Measurements from ENCODE around the gene FAM13A. TPM values are rescaled to one million over a fixed set of nuclear protein-coding genes. Genes with fewer than 3 reads are reported as not detected.

The FAM13A gene
- total and polyA plus RNA-seq, 2 of the 4 experiments (the other 2 are of a cell fraction): 13.1 to 22.0 TPM

GRCh38 chr4:88963817-88964216 lies 93.2 kb downstream of the FAM13A start:
- Histone ChIP-seq H3K4me1 (ENCODE audit: control insufficient read depth, insufficient read depth, low read length) (peaks cover 2% of the 10 kb centered on the region; the same call in 1 of the 2 replicates), H2BK15ac (ENCODE audit: low read depth, low read length) (no peak overlapping the region), H3K4me3 (ENCODE audit: insufficient read depth, low read depth, low read length) (no peak overlapping the region), H3K9me3 (ENCODE audit: control insufficient read depth, insufficient read depth, low read length) (no peaks in the 10 kb centered on the region), H4K5ac (ENCODE audit: low read depth, low read length) (no peak overlapping the region), H3K36me3 (ENCODE audit: control insufficient read depth, insufficient read depth, low read length) (no peaks in the 10 kb centered on the region), H3K18ac (ENCODE audit: low read depth, low read length) (peak overlapping the region; percentile 36; the same call in 1 of the 2 replicates), H2BK5ac (ENCODE audit: low read depth, low read length, poor library complexity, severe bottlenecking) (peak overlapping the region; percentile 89), H3K79me1 (ENCODE audit: low read depth in 1 of 2, low read length in 2 of 2) (no peaks in the 10 kb centered on the region), H2BK20ac (ENCODE audit: low read depth, low read length) (0 out of 2 replicates have a peak overlapping the region, but pooled peaks have one; percentile 21), H2AFZ (replicated peaks; ENCODE audit: low read length, poor library complexity) (no peak overlapping the region), H2BK120ac (ENCODE audit: low read depth, low read length) (no peak overlapping the region), H3K27ac (ENCODE audit: insufficient read depth, low read length) (no peak overlapping the region), H3K27me3 (ENCODE audit: control insufficient read depth, insufficient read depth, low read length) (no peaks in the 10 kb centered on the region), H3K14ac (replicated peaks; ENCODE audit: low read depth, low read length) (no peak overlapping the region), H3K23ac (ENCODE audit: low read depth, low read length) (no peak overlapping the region), H4K91ac (ENCODE audit: insufficient read depth, low read depth, low read length) (0 out of 2 replicates have a peak overlapping the region, but pooled peaks have one; percentile 10), H3K4ac (ENCODE audit: low read depth, low read length) (no peak overlapping the region), H3K4me2 (ENCODE audit: low read depth, low read length) (no peak overlapping the region; the same call in 1 of the 2 replicates), H3K56ac (ENCODE audit: extremely low read depth, insufficient read depth, low read length) (no peak overlapping the region), H2AK5ac (ENCODE audit: low read depth, low read length) (no peak overlapping the region), H4K20me1 (ENCODE audit: insufficient read depth, low read length) (no peaks in the 10 kb centered on the region), H3K9ac (ENCODE audit: low read depth, low read length) (no peak overlapping the region), H4K8ac (ENCODE audit: low read depth in 2 of 2, low read length in 2 of 2) (0 out of 4 replicates have a peak overlapping the region, but pooled peaks of 1 of the 2 experiments have one; percentile 7), H3K9me1 (ENCODE audit: insufficient read depth, low read length) (no peaks in the 10 kb centered on the region), H2AK9ac (replicated peaks; ENCODE audit: low read depth, low read length, poor library complexity) (no peak overlapping the region)
- WGBS, 2 experiments (ENCODE audit: extremely low coverage in 2 of 2, insufficient read length in 1 of 2): no CpG with 5 or more reads among the region's 2 CpGs
- CTCF ChIA-PET: interaction anchor here (0.6 kb wide), 1 partner anchor 157 kb away, joined by 5 read pairs; no protein-coding TSS in a partner anchor
- DNase-seq: peak; percentile 73
- dilution Hi-C loops (cut with HindIII; ENCODE audit: low sequenced_read_pairs, unreplicated experiment): no loop called here
- intact Hi-C loops (cut with micrococcal nuclease): no loop called here
- in situ Hi-C loops (cut with MboI; ENCODE audit: low sequenced_read_pairs): no loop called here
- ATAC-seq (ENCODE audit: low read depth): peak; percentile 74
- BruUV-seq (replicated peaks): no TSS peak
- POLR2A ChIA-PET (ENCODE audit: unreplicated experiment): no interaction called here
- no peak for TF ChIP-seq MAZ (IDR thresholded peaks at IDR 0.05; ENCODE audit: borderline replicate concordance, low read depth, low read length)
- no peak for TF ChIP-seq RFX5 (IDR thresholded peaks at IDR 0.05; ENCODE audit: low read depth, low read length)
- TF ChIP-seq CEBPB (IDR thresholded peaks at IDR 0.05; ENCODE audit: low read depth, low read length): peak; percentile 96

All from IMR-90 (cell line).